WTC11 (cell line): ENCODE measurements around the gene DOP1B. TPM values are rescaled to one million over a fixed set of nuclear protein-coding genes. Genes with fewer than 3 reads are reported as not detected.

Experiments used
- ATAC-seq: fragments of 200-7000 bp; cut with Tn5 transposase; 2 replicates; pipeline ENCODE4 v1.10.0; 2021; ENCODE audit warnings: mild to moderate bottlenecking, moderate library complexity
- CTCF ChIA-PET: fragments of 300-600 bp; sonication (Branson Sonifier 250); formaldehyde crosslinking; loops from one replicate; lab custom pipeline; 2021; ENCODE audit warnings: antibody characterized with exemption; lab: Charles Lee
- POLR2A ChIA-PET: fragments of 350-600 bp; sonication (Branson Sonifier 250); formaldehyde crosslinking; loops from one replicate; lab custom pipeline; 2021; ENCODE audit warnings: antibody characterized with exemption; lab: Charles Lee
- DNase-seq: peaks from one replicate; pipeline ENCODE4 v3.0.0; 2021; ENCODE audit warnings: low spot score
- H3K27ac Mint-ChIP-seq: 2 replicates; pipeline ENCODE4 v1.8.0; 2021; ENCODE audit warnings: mixed read lengths
- H3K27me3 Mint-ChIP-seq: 2 replicates; pipeline ENCODE4 v1.8.0; 2021; ENCODE audit warnings: low read depth, mild to moderate bottlenecking, moderate library complexity, mixed read lengths
- H3K36me3 Mint-ChIP-seq: 2 replicates; pipeline ENCODE4 v1.8.0; 2021; ENCODE audit warnings: mixed read lengths
- H3K4me1 Mint-ChIP-seq: 2 replicates; pipeline ENCODE4 v1.8.0; 2022; ENCODE audit warnings: mixed read lengths
- H3K4me3 Mint-ChIP-seq: 2 replicates; pipeline ENCODE4 v1.8.0; 2021; ENCODE audit warnings: mild to moderate bottlenecking, moderate library complexity, mixed read lengths
- H3K9me3 Mint-ChIP-seq: 2 replicates; pipeline ENCODE4 v1.8.0; 2021; ENCODE audit warnings: mixed read lengths
- AR ChIP-seq: fragments of 250-450 bp; sonication (Bioruptor Pico); IDR thresholded peaks from 2 replicates; pipeline ENCODE4 v1.9.0; 2021; ENCODE audit warnings: mild to moderate bottlenecking
- GABPB1 ChIP-seq: sonication (generic); formaldehyde crosslinking; IDR thresholded peaks from 2 replicates; pipeline ENCODE4 v1.8.1; 2023; ENCODE audit warnings: mild to moderate bottlenecking, missing genetic modification reagents
- HMGA2 ChIP-seq: fragments of 250-450 bp; sonication (Bioruptor Pico); IDR thresholded peaks from 2 replicates; pipeline ENCODE4 v1.4.0; 2021; ENCODE audit warnings: mild to moderate bottlenecking, moderate library complexity
- KAT7 ChIP-seq: sonication (generic); formaldehyde crosslinking; IDR thresholded peaks from 2 replicates; pipeline ENCODE4 v1.8.1; 2023; ENCODE audit warnings: missing genetic modification reagents, mild to moderate bottlenecking, borderline replicate concordance
- MLX ChIP-seq: sonication (generic); formaldehyde crosslinking; IDR thresholded peaks from 2 replicates; pipeline ENCODE4 v1.8.1; 2023; ENCODE audit warnings: mild to moderate bottlenecking, missing genetic modification reagents, moderate library complexity
- OVOL2 ChIP-seq: fragments of 250-450 bp; sonication (Bioruptor Pico); IDR thresholded peaks from 2 replicates; pipeline ENCODE4 v1.9.0; 2021; ENCODE audit warnings: mild to moderate bottlenecking, borderline replicate concordance
- PRDM15 ChIP-seq: sonication (generic); formaldehyde crosslinking; IDR thresholded peaks from 2 replicates; pipeline ENCODE4 v1.8.0; 2022; ENCODE audit warnings: missing genetic modification reagents
- PREB ChIP-seq: sonication (generic); formaldehyde crosslinking; IDR thresholded peaks from 2 replicates; pipeline ENCODE4 v1.8.1; 2022; ENCODE audit warnings: mild to moderate bottlenecking, missing genetic modification reagents, moderate library complexity, borderline replicate concordance
- RELA ChIP-seq: sonication (generic); formaldehyde crosslinking; IDR thresholded peaks from 2 replicates; pipeline ENCODE4 v1.8.1; 2022; ENCODE audit warnings: missing genetic modification reagents, mild to moderate bottlenecking, borderline replicate concordance
- SMAD3 ChIP-seq: sonication (generic); formaldehyde crosslinking; IDR thresholded peaks from 2 replicates; pipeline ENCODE4 v1.8.0; 2022; ENCODE audit warnings: missing genetic modification reagents, mild to moderate bottlenecking, borderline replicate concordance
- SP1 ChIP-seq: sonication (generic); formaldehyde crosslinking; conservative IDR thresholded peaks from 2 replicates; pipeline ENCODE4 v1.8.1; 2022; ENCODE audit warnings: missing genetic modification reagents
- ZMAT4 ChIP-seq: fragments of 250-450 bp; sonication (Bioruptor Pico); IDR thresholded peaks from 2 replicates; pipeline ENCODE4 v1.9.0; 2021; ENCODE audit warnings: mild to moderate bottlenecking
- ZNF232 ChIP-seq: sonication (generic); formaldehyde crosslinking; IDR thresholded peaks from 2 replicates; pipeline ENCODE4 v1.8.0; 2022; ENCODE audit warnings: mild to moderate bottlenecking, missing genetic modification reagents
- ZNF263 ChIP-seq: sonication (generic); formaldehyde crosslinking; IDR thresholded peaks from 2 replicates; pipeline ENCODE4 v1.8.1; 2022; ENCODE audit warnings: low read depth, mild to moderate bottlenecking, moderate library complexity, missing genetic modification reagents
- ZNF281 ChIP-seq: sonication (generic); formaldehyde crosslinking; IDR thresholded peaks from 2 replicates; pipeline ENCODE4 v1.8.0; 2023; ENCODE audit warnings: mild to moderate bottlenecking, missing genetic modification reagents
- ZNF396 ChIP-seq: fragments of 250-450 bp; sonication (Bioruptor Pico); IDR thresholded peaks from 2 replicates; pipeline ENCODE4 v1.8.0; 2021; ENCODE audit warnings: mild to moderate bottlenecking, moderate library complexity, borderline replicate concordance
- ZNF671 ChIP-seq: fragments of 250-450 bp; sonication (Bioruptor Pico); IDR thresholded peaks from 2 replicates; pipeline ENCODE4 v1.8.0; 2021; ENCODE audit warnings: mild to moderate bottlenecking
- ZSCAN18 ChIP-seq: fragments of 250-450 bp; sonication (Bioruptor Pico); IDR thresholded peaks from 2 replicates; pipeline ENCODE4 v2.1.2; 2022; ENCODE audit warnings: mild to moderate bottlenecking, moderate library complexity
- total RNA-seq: library from RNA; stranded (reverse); gene quantifications from 3 replicates; pipeline ENCODE4 v1.2.3, GENCODE V29; 2021

Gene DOP1B
- total RNA-seq, 1 experiment from 2014 or later: 11.4 TPM

GRCh38 chr21:36132696-36133095 is 23.9 kb upstream of the DOP1B start:
- no peaks in the 10 kb centered on the region for H3K9me3 Mint-ChIP-seq
- no peak overlapping the region for H3K4me3 Mint-ChIP-seq
- H3K4me1 Mint-ChIP-seq: peaks cover 47% of the 10 kb centered on the region
- ATAC-seq: no peak
- POLR2A ChIA-PET: no interaction called here
- no peak for DNase-seq
- TF ChIP-seq HMGA2 (CRISPR knock-in tag) (no peak), SMAD3 (CRISPR knock-in tag) (no peak), ZNF396 (CRISPR knock-in tag) (no peak), ZSCAN18 (CRISPR knock-in tag) (no peak), SP1 (CRISPR knock-in tag) (no peak), GABPB1 (CRISPR knock-in tag) (no peak), KAT7 (CRISPR knock-in tag) (no peak), MLX (CRISPR knock-in tag) (no peak), ZNF232 (CRISPR knock-in tag) (no peak), ZNF263 (CRISPR knock-in tag) (no peak), ZMAT4 (no peak), PREB (CRISPR knock-in tag) (no peak), RELA (CRISPR knock-in tag) (no peak), PRDM15 (CRISPR knock-in tag) (no peak), AR (CRISPR knock-in tag) (no peak), ZNF281 (CRISPR knock-in tag) (no peak), OVOL2 (CRISPR knock-in tag) (no peak), ZNF671 (no peak)
- peaks cover 46% of the 10 kb centered on the region for H3K27me3 Mint-ChIP-seq
- H3K27ac Mint-ChIP-seq: no peak overlapping the region
- CTCF ChIA-PET: interaction anchor here (0.7 to 1.2 kb wide), 3 partner anchors 9 to 28 kb away, joined by 4 read pairs; no protein-coding TSS in a partner anchor
- H3K36me3 Mint-ChIP-seq: no peaks in the 10 kb centered on the region
